Central memory CD4-positive, alpha-beta T cell (primary cell): Measurements from ENCODE around the gene SFMBT2.
A peak's percentile ranks its signal among the peaks of the same experiment; 100 is the strongest.
"Not testable (repeated sequence)": the region's sequence is repeated elsewhere in the genome, so short reads cannot be mapped to it uniquely, and the experiment has no call there.

Experiments used
- DNase-seq: peaks from one replicate; pipeline ENCODE4 v3.0.0; 2022

The SFMBT2 gene

DNA sequence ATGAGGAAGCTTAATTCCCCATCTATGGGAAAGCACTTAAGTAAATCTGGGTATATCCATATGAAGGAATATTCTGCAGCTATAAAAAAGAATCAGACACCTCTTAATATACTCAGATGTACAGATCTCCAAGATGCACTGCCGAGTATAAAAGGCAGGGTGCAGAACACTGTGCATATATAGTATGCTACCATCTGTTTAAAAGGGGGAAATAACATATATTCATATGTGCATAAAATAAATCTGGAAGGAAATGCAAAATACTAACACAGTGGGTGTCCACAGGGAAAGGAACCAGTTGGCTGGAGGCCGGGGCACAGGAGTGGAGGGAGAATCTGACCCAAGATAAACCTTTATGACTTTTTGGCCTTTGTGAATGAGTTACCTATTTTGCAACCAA lies 201.4 kb downstream of the SFMBT2 start:
- no peak for DNase-seq

DNA sequence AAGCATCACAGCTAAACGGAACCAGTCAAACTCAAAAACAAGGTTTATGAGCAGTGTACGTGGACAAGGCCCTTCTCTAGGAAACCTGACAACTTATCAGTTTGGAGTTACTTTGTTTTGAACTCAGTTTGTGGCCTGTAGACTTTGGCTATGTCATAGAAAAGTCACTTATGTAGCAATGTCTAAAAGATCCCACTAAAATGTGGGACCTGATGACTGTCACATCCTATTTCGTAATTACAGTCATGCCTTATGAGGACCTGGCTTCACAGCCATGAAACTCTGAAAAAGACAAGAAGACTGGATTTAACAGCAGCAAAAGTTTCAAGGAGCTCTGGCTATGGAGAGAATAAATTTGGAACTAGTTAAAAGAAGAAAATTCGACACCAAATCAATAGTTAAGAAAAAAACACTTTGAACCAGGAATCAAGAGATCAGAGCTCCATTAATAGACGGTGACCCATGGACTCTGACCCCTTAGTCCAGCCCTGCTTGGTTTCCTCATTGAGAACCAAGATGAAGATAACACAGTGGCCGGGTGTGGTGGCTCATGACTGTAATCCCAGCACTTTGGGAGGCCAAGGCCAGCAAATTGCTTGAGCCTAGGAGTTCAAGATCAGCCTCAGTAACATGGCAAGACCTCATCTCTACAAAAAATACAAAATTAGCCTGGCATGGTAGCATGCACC lies 204.3 kb downstream of the SFMBT2 start:
- no peak for DNase-seq

DNA sequence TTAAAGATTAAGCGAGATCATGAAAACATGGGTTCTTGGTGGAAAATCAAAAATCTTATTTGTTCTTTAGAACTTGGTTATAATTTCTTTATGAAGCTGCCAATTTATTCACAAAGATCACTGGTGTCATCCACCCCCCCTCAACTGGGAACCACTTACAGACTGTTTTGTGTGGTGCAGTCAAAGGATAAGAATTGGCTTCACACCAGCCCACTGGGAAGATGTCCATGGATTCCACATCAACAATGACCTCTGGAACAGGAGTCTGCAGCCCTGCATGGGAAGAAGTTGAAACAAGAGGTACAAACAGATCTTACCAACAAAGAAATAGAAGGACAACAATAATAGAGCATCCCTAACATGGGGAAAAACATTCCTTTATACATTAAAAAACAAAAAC lies 205.2 kb downstream of the SFMBT2 start:
- no peak for DNase-seq

DNA sequence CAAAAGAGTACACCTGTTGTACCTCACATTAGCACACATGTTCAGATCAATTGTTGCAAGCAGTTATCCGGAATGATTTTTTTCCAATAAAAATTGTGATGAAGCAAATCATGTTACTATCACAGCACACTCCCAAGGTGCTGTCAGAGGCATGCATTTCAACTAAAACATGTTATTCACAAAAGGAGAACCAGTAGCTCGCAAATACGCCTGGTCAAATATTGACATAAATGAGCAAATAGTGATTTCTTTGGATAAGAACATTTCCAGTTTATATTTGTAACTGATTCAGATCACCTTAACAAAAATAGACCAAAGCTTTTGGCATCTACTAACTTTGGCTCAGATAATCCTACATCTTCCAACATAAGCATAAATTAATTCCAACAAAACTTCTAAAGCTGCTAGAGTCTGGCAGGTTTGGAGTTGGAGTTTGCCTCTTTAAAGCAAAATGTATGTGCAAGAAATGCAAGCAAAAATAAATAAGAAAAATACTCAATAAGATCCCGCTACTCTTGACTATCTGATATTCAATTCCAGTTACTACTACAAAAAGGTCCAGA lies 208.0 kb downstream of the SFMBT2 start:
- DNase-seq: no peak

DNA sequence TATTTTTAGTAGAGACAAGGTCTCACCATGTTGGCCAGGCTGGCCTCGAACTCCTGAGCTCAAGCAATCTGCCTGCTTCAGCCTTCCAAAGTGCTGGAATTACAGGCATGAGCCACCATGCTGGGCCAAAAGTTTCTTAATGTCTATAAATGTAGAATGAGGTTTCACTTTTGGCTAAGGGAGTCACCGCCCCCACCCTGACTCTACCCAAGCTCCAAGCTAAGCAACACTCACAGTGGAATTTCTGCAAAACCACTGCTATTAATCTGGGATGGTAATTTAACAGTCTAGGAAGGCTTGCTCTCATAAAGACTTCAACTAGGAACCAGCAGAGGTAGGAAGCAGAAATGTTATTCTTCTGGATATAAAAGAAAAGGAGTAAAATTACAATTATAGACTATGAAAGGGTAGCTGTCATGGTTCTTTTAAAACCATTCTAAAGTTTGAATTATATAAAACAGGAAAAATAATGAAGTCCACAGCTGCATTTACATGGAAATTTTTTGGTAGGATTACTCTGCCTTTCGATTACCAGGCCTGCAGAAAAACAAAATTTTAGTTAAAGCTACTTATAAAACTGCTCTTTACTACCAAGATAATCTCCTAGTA lies 211.6 kb downstream of the SFMBT2 start:
- DNase-seq: no peak

DNA sequence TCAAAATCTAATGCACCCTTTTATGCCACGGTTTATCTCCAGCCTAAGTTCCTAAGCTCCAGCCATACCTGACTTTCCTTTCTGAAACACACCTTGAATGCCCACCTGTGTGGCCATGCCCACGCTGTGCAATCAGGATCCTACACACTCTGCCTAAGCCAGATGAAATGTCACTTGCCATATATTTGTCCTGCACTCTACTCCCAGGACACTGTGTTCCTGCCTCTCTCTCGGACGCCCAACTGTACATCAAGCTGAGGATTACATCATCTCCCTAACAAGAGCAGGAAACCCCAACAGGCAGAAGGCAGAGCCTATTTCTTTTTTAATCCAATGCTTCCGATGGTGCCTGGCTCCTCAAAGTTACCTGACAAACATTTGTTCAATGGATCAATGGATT lies 214.6 kb downstream of the SFMBT2 start:
- no peak for DNase-seq

DNA sequence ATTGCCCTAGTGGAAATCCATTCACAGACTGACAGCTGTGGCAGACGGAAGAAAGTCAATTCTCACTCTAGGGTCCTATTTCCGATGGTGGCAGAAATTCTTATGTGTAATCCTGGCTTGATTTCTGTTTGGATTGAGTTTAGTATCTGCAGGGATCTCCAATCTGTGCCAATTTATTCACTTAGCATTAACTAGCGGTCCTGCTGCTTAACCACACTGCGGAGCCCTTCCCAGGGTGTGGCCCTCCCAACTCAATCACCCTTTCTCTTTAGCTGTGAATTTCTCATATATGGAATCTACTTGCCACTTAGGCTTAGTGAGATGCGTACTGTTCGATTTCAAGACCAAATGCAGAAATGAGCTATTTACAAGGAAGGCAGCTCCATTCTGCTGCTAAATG lies 215.7 kb downstream of the SFMBT2 start:
- DNase-seq: no peak

DNA sequence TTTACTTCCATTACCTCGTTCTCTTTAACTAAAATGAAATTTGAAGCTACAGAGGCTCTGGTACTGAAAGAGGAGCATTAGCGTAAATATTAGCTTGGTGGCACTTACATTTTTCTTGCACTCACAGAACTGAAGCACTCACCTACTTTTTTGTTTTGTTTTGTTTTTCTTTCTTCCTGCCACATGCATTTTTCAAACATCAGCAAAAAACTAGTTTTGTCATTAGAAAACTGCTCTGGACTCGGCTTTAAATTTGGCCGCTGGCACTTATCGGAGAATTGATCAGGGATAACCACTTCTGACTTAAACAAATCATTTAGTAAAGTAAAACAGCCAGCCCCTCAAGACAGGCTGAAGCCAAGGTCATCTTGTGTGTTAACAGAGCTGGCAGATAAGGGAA lies 216.3 kb downstream of the SFMBT2 start:
- no peak for DNase-seq

DNA sequence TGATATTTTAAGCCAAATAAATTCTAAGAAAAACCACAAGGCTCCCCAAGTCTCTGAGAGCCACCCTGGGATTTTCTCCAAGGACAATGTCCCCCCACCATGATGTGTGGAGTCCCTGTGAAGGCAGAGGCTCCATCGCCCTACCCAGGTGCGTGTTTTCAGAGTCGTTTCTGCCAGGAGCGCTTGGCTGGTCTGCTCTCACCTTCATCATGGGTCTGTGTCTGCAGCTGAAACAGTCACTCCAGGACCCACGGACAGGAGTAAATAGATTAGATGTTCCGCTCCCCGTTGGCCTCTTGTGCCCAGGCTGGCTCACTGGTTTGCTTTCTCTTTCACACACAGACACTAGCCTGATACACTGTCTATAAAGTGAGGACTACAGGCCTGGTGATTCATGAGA lies 217.5 kb downstream of the SFMBT2 start:
- no peak for DNase-seq

DNA sequence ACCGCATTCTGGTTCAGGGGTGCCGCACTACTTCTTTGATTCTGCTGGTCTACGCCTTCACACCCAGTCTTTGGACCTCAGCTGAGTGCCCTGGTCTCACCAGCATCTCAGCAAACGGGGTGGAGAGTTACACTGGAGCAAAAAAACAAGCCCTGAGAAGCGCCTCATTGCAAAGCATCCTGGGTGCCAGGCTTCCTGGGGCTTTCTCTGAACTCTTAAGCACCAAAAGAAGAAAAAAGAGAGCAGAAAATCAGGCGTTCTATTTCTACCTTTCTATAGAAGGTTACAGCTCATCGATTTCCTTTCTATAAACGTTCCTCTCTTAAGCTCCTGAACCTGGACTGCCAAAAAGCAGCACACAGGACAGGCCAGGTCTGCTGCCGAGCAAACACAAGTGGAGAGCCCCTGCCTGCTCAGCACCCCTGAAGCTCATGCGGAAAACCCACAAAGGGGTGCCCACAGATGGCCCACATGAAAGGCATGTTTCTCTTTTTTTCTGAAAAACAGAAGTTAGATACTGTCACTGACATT lies 217.9 kb downstream of the SFMBT2 start:
- peak; percentile 71 for DNase-seq

DNA sequence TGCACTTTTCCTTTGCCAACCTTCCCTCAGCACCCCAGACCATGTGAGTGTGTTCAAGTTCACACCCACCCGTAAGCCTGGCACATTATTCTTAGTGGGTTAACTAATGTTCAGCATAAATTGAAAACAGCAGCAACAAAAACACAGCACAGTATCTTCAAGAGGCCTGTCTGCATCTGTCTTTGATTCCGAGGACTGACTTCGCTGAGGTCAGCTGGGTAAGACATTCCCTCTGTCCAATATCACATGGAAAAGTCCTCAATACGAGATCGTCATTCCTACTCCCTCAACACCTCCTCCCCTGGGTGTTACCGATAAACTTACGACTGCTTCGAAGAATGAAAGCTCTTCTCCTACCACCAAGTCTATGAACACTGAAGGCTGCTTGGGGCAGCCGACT lies 218.8 kb downstream of the SFMBT2 start:
- no peak for DNase-seq

DNA sequence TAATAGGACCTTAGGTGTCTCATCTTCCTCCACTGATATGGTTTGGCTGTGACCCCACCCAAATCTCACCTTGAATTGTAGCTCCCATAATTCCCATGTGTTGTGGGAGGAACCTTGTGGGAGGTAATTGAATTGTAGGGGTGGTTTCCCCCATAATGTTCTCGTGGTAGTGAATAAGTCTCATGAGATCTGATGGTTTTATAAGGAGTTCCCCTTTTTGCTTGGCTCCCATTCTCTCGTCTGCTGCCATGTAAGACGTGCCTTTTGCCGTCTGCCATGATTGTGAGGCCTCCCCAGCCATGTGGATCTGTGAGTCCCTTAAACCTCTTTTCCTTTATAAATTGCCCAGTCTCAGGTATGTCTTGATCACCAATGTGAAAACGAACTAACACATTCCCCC lies 220.1 kb downstream of the SFMBT2 start:
- DNase-seq: not testable (repeated sequence)

DNA sequence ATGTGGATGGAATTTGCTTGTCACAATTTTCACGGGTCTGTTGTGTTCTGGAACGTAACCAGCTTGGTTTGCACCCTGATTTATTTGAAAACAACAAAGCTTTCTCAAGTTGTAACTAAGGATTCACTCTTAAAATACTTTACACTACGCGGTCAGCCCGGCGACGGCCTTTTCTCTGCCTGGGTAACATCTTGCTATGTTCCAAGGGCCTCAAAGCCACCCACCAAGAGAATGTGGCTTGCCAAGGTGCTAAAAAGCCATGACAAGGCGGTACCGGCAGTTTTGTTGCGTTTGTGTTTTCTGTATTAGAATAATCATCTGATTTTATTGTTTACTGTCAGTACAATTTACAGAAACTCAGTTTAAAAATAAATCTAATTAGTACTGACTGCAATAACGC lies 220.9 kb downstream of the SFMBT2 start:
- no peak for DNase-seq

DNA sequence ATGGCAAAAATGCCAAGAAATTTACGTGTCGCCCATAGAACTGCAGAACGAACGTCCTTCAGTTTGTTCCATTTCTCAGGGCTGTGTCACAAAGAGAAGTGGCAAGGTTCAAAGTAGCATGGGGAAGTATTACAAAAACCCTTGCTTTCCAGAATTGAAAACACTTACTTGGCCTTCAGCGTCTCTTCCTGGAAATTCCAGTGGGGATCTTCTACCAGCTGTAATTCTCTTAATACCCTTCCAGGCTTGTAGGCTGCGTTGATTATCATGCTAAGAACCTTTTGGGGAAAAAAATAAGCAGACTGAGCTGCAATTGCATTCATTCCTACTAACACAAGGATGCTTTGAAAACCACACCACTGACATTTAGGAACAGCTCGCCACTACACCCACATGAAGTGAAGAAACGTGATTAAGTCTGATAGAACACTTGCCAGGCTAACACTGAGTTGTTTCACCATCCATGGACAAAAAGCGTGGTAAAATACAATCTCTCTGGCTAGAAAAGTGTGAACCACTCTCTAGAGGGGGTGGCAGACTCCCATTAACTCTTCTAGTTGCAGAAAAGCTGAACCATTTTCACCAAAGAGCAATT lies 222.3 kb downstream of the SFMBT2 start:
- no peak for DNase-seq

DNA sequence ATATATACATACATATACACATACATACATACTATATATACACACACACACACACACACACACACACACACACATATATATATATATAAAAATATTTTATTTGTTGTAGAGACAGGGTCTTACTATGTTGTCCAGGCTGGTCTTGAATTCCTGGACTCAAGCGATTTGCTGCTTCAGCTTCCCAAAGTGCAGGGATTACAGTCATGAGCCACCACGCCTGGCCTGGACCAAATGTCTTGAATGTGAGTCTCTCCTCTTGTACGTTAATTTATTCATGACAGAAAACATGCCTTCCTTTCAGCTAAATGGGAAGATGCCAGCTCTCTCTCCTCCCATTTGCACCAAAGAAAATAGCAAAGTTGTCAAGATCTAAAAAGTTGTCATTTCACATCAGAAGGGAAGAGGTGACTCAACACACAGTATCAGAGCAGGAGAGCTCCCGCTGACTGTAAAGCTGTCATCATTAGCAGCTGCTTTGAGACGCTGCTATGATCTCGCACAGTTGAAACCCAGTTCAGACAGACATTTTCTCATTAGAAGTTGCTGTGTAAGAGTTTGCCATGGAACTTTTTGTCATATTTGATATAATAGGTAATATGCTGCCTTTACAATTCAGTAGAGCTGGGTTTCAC lies 224.3 kb downstream of the SFMBT2 start:
- DNase-seq: no peak

DNA sequence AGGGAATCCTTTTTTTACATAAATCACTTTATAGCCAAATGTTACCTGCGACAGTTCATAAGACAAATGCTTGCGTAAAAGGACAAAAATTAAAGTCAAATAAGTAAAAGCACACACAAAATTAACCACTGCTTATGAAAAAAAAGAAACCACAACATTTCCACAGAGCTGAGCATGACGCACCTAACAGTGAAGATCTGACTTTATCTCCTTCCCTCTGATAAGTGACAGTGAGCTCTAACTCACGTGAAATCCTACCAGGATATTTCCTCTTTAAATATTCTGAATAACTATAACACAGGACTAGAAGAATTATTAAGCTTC lies 225.5 kb downstream of the SFMBT2 start:
- DNase-seq: no peak

DNA sequence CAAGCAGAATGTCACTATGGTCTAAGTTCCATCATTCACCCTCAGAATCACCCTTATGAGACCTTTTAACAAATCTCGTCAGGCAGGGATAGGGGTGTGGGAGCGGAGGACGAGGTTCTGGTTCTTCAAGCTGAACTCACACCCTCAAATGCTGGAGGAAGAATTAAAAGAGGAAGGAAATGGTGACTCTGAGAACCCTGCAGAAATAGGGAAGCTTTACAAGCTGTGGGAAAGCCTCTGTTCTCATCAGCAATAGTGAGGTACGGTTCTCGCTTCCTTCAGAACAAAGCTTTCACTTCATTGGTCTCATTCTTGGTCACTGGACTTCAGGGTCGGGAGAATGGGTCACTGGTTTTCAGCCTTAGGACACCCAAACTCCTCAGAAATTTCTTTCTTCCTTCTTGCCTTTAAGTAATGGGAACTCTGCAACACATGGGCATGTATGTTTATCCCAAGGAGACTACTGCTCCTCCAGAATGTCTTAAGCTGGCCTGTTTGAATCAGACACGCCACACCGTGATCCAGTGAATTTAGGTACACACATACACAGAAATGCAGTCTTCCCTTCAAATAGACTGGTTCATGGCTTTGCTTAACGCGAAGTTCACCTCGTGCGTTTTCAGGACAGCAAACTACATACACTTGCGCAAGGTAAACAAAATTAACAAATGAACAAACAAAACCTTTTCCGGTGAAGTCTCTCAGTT lies 226.0 kb downstream of the SFMBT2 start:
- no peak for DNase-seq

DNA sequence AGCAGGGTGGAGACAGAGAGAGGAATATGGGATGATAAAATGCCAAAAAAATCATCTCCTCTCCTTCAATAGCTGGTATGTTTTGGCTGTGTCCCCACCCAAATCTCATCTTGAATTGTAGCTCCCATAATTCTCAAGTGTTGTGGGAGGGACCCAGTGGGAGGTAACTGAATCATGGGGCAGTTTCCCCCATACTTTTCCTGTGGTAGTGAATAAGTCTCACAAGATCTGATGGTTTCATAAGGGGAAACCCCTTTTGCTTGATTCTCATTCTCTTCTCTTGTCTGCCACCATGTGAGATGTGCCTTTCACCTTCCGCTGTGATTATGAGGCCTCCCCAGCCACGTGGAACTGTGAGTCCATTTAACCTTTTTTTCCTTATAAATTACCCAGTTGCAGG lies 226.7 kb downstream of the SFMBT2 start:
- DNase-seq: not testable (repeated sequence)

DNA sequence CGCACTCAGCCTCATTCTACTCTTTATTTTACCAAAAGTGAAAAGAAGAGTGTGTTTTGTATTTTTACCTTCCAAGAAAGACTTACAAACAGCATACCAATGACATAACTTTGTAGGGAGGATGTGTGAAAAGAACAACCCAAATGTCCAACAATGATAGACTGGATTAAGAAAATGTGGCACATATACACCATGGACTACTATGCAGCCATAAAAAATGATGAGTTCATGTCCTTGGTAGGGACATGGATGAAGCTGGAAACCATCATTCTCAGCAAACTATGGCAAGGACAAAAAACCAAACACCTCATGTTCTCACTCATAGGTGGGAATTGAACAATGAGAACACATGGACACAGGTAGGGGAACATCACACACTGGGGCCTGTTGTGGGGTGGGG lies 228.5 kb downstream of the SFMBT2 start:
- not testable (repeated sequence) for DNase-seq

DNA sequence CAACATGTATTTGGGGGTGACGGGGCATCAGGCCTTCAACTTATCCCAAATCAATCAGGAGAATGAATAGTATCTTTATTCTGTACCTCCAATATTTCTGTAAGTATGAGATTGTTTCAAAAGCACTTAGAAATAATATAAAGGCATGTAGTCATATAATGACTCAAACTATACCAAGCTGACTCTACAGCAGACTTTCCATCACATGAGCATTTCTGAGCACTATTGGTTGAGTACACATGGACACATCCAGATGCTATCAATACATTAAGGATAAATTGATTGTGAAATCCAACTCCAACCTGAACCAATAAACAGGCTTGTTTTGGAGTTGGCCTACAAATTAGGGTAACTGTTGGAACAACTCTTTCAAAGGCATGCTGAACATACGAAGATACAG lies 229.4 kb downstream of the SFMBT2 start:
- no peak for DNase-seq

DNA sequence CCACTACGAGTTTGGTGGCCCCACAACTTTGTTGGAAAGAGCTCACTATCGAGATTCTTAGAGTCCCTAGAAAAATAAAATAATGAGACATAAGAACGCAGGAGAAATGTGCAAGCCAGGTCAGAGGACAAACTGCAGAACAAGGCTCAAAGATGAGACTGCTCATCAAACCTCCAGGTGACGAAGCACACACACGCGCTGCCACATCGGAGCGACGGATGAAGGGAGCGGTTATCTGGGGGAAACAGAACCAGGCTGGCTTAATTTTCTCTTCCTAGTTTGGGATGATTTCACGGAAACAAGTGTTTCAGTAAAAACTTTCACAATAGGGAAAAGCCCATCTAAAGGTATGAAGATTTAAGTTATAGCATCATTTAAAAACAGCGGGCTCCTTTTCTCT lies 231.3 kb downstream of the SFMBT2 start:
- no peak for DNase-seq

DNA sequence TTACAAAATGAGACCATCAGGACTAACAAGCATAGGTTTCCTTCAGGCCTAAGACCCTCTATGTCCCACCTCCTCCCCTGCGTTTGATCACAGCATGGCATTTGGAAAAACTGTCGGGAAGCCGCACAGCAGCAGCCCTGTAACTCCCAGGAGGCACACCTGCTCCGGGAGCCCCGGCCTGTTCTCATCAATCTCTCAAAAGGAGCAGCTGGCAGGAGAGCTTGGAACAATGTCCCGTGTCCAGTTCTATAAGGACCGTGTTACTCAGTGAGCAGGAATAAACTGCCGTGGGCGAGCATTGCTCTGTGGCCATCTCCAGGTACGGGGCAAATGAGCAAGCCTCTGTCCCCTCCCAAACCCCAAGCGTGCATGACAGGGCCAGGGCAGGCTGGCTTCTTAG lies 236.9 kb downstream of the SFMBT2 start:
- no peak for DNase-seq

DNA sequence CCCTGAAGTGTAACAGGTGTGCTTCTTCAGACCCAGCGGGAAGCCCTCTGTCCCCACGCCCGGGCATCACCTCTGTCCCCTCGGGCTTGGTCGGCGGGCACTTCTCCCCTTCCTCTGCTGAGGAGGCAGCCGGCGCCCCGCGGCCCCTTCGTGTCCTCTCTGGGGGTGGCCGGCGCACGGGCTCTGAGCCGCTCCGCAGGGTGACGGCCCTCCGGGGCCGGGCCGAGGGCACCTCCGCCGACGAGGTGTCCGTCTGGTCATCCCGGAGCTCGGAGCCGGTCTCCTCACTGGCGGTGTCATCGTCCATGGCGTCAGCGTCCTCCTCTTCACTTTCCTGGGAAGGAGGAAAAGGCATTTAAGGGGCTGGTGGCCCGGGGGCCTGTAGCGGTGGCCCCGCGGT lies 239.0 kb downstream of the SFMBT2 start:
- DNase-seq: no peak
